HCT116 (cell line): ENCODE measurements around the gene MYCL. TPM values are rescaled to one million over a fixed set of nuclear protein-coding genes. Genes with fewer than 3 reads are reported as not detected.

Experiments
- ATAC-seq: fragments of 200-7000 bp; cut with Tn5 transposase; 2 replicates; pipeline ENCODE4 v1.9.1; 2020; ENCODE audit warnings: mild to moderate bottlenecking, moderate library complexity
- BruUV-seq: library from RNA; stranded (reverse); fragments of 400-500 nt; replicated peaks from 2 replicates; lab custom pipeline; 2021; lab: Mats Ljungman, UMichigan
- CTCF ChIA-PET: fragments of 300-600 bp; sonication (Branson Sonifier 250); formaldehyde crosslinking; loops from one replicate; lab custom pipeline; 2021; ENCODE audit warnings: antibody characterized with exemption; lab: Charles Lee
- POLR2A ChIA-PET: fragments of 300-600, 350-600 bp; sonication (Branson Sonifier 250); formaldehyde crosslinking; loops from one replicate; lab custom pipeline; 2021; ENCODE audit warnings: antibody characterized with exemption; lab: Charles Lee
- RAD21 ChIA-PET, 2 experiments: fragments of 300-600 bp; sonication (Branson Sonifier 250); formaldehyde crosslinking; loops; one replicate each; lab custom pipeline; 2023; ENCODE audit warnings: low total read pairs in 2 of 2; ENCODE audit not compliant: uncharacterized antibody in 2 of 2, unreplicated experiment in 2 of 2, low non-redundant PET in 1 of 2; lab: Charles Lee
- DNase-seq: peaks from one replicate; pipeline ENCODE4 v3.0.0-alpha.2; 2010; ENCODE audit warnings: low read depth, low spot score
- H2AFZ ChIP-seq: fragments of 200-600 bp; shearing (Covaris generic), sonication (generic); 2 replicates; pipeline ENCODE4 v1.6.1; 2017; ENCODE audit warnings: low read depth, mixed run types, mixed read lengths, antibody characterized with exemption, low read length; ENCODE audit not compliant: poor library complexity, severe bottlenecking
- H3K27ac ChIP-seq: 2 replicates; pipeline ENCODE4 v1.5.1; 2012; ENCODE audit warnings: low read depth, low read length
- H3K27me3 ChIP-seq: fragments of 200-600 bp; sonication (generic); 2 replicates; pipeline ENCODE4 v1.6.1; 2016; ENCODE audit warnings: mixed run types, low read length, mixed read lengths; ENCODE audit not compliant: insufficient read depth
- H3K36me3 ChIP-seq, 2 experiments: fragments of 200-500 bp in 1 of 2; fragments of 200-600 bp in 1 of 2; sonication (Bioruptor generic) in 1 of 2; sonication (generic) in 1 of 2; 2 replicates each; pipeline versions ENCODE4 v1.5.1 to v1.6.1; 2014 to 2016; ENCODE audit warnings: low read length in 2 of 2, inconsistent platforms in 1 of 2, mixed read lengths in 1 of 2, mixed run types in 1 of 2; ENCODE audit not compliant: insufficient read depth in 2 of 2, control insufficient read depth in 1 of 2
- H3K4me1 ChIP-seq, 2 experiments: fragments of 200-600 bp in 1 of 2; sonication (generic) in 1 of 2; 2 replicates each; pipeline versions ENCODE4 v1.5.1 to v1.6.1; 2012 to 2017; ENCODE audit warnings: low read length in 2 of 2, inconsistent platforms in 1 of 2, mild to moderate bottlenecking in 1 of 2, mixed read lengths in 1 of 2, mixed run types in 1 of 2, moderate library complexity in 1 of 2; ENCODE audit not compliant: insufficient read depth in 2 of 2, control insufficient read depth in 1 of 2
- H3K4me2 ChIP-seq: fragments of 200-600 bp; sonication (generic); 2 replicates; pipeline ENCODE4 v1.6.1; 2017; ENCODE audit warnings: mixed run types, low read length, mixed read lengths
- H3K4me3 ChIP-seq, 2 experiments: fragments of 200-600 bp in 1 of 2; sonication (generic) in 1 of 2; replicated peaks in 1 of 2; 2 replicates each; pipeline ENCODE4 v1.5.1; 2011 to 2016; ENCODE audit warnings: low read length in 2 of 2, control low read depth in 1 of 2, low read depth in 1 of 2, mild to moderate bottlenecking in 1 of 2, mixed read lengths in 1 of 2, mixed run types in 1 of 2
- H3K79me2 ChIP-seq: fragments of 200-600 bp; sonication (generic); 2 replicates; pipeline ENCODE4 v1.6.1; 2017; ENCODE audit warnings: mild to moderate bottlenecking, mixed run types, low read length, moderate library complexity, mixed read lengths; ENCODE audit not compliant: insufficient read depth
- H3K9ac ChIP-seq: fragments of 200-600 bp; sonication (generic); 2 replicates; pipeline ENCODE4 v1.6.1; 2016; ENCODE audit warnings: low read length, mixed read lengths
- H3K9me2 ChIP-seq: fragments of 200-600 bp; sonication (generic), shearing (Covaris generic); 2 replicates; pipeline ENCODE4 v1.6.1; 2017; ENCODE audit warnings: mixed run types, mild to moderate bottlenecking, moderate library complexity; ENCODE audit not compliant: insufficient read depth
- H3K9me3 ChIP-seq, 2 experiments: fragments of 200-500 bp in 1 of 2; fragments of 200-600 bp in 1 of 2; sonication (Bioruptor generic) in 1 of 2; sonication (generic) in 1 of 2; 2 replicates each; pipeline ENCODE4 v1.6.1; 2014 to 2017; ENCODE audit warnings: low read length in 2 of 2, mixed read lengths in 2 of 2, inconsistent platforms in 1 of 2, low read depth in 1 of 2, mild to moderate bottlenecking in 1 of 2, mixed run types in 1 of 2, moderate library complexity in 1 of 2; ENCODE audit not compliant: control insufficient read depth in 1 of 2, insufficient read depth in 1 of 2
- H4K20me1 ChIP-seq: fragments of 200-600 bp; sonication (generic), shearing (Covaris generic); 2 replicates; pipeline ENCODE4 v1.6.1; 2017; ENCODE audit warnings: mixed run types, mild to moderate bottlenecking, moderate library complexity; ENCODE audit not compliant: insufficient read depth
- ATF3 ChIP-seq: IDR thresholded peaks from 2 replicates; pipeline ENCODE4 v1.6.1; 2012
- CBX3 ChIP-seq: IDR thresholded peaks from 2 replicates; pipeline ENCODE4 v1.6.1; 2012; ENCODE audit warnings: low read depth
- CTCF ChIP-seq, 3 experiments: fragments of 200-600 bp in 1 of 3; sonication (generic) in 1 of 3; IDR thresholded peaks in 2 of 3; conservative IDR thresholded peaks in 1 of 3; 2 replicates each; pipeline ENCODE4 v1.5.1; 2012 to 2017; ENCODE audit warnings: low read depth in 2 of 3, low read length in 2 of 3, antibody characterized with exemption in 1 of 3, borderline replicate concordance in 1 of 3, control low read depth in 1 of 3, mild to moderate bottlenecking in 1 of 3, mixed read lengths in 1 of 3, mixed run types in 1 of 3, moderate library complexity in 1 of 3; ENCODE audit not compliant: insufficient read depth in 1 of 3
- EGR1 ChIP-seq: IDR thresholded peaks from 2 replicates; pipeline ENCODE4 v1.6.1; 2012; ENCODE audit warnings: low read depth
- ELF1 ChIP-seq: IDR thresholded peaks from 2 replicates; pipeline ENCODE4 v1.6.1; 2012; ENCODE audit warnings: low read depth, borderline replicate concordance
- EZH2 ChIP-seq: fragments of 200-600 bp; sonication (generic); IDR thresholded peaks from 2 replicates; pipeline ENCODE4 v1.6.1; 2017; ENCODE audit warnings: antibody characterized with exemption, mixed run types
- FOSL1 ChIP-seq: IDR thresholded peaks from 2 replicates; pipeline ENCODE4 v1.6.1; 2012; ENCODE audit warnings: low read depth
- JUND ChIP-seq: IDR thresholded peaks from 2 replicates; pipeline ENCODE4 v1.6.1; 2012
- RAD21 ChIP-seq: IDR thresholded peaks from 2 replicates; pipeline ENCODE4 v1.6.1; 2012; ENCODE audit warnings: low read depth, mild to moderate bottlenecking
- SIN3A ChIP-seq: IDR thresholded peaks from 2 replicates; pipeline ENCODE4 v1.6.1; 2012; ENCODE audit warnings: low read depth
- SP1 ChIP-seq: IDR thresholded peaks from 2 replicates; pipeline ENCODE4 v1.6.1; 2012; ENCODE audit warnings: low read depth
- TCF7L2 ChIP-seq: IDR thresholded peaks from 2 replicates; pipeline ENCODE4 v1.7.0; 2011; ENCODE audit warnings: borderline replicate concordance, inconsistent platforms; ENCODE audit not compliant: insufficient read depth, insufficient read length; ENCODE audit errors: extremely low read depth
- ZNF274 ChIP-seq: fragments of 200-500 bp; sonication (Bioruptor generic); IDR thresholded peaks from 2 replicates; pipeline ENCODE4 v1.6.1; 2014; ENCODE audit warnings: mild to moderate bottlenecking, low read depth, low read length, inconsistent platforms
- intact Hi-C: fragments of 100-400 bp; cut with micrococcal nuclease; formaldehyde crosslinking; loops from 2 replicates; pipeline ENCODE4 v1.10.0; 2022
- total RNA-seq: library from RNA; stranded (reverse); gene quantifications from one replicate; pipeline ENCODE4 v1.2.1, GENCODE V29; 2021; ENCODE audit not compliant: unreplicated experiment
- TF ChIP-seq, protein P1 (sequence below): IDR thresholded peaks from 2 replicates; pipeline ENCODE4 v1.6.1; 2011; ENCODE audit warnings: mild to moderate bottlenecking, low read length, moderate library complexity; ENCODE audit not compliant: insufficient replicate concordance; ENCODE audit errors: extremely low read depth

MYCL gene
- total RNA-seq, 1 experiment from 2014 or later = 10.0 TPM

DNA sequence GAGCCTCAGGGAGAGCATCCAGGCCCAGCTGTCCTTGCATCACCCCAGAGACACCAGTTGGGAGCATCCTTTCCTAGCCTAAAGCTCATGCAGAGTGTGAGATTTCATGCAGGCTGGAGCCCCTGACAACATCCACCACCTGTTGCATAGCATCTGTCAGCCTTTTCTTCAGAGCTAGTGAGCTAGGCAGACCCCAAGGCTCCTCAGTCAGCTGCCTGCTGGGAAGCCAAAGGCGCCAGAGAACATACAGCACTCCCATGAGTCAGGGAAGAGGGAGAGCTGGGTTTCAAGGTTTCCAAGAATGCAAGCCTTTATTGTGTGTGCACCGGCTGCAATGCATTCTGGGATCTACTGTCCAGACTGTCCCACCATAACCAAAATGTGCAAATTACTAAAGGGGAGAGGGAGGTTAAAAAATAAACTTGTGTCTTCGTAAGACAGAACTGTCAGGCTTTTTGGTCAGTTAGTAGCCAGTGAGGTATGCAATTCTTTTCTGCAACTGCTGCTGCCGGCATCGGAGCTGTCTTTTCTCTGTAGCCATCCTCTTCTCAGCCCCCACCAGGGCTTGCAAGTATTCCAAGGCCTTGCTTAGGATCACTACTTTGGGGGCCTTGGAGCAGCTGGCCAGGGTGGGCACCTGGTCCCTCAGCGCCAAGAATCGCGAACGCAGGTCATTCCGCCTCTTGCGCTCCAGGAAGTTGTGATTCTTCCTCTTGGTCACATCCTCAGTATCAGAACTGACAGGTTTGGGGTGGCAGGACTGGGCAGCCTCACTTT lies 4.6 kb downstream of the MYCL start (continued):
- no peak for TF ChIP-seq CTCF (IDR thresholded peaks at IDR 0.05 in 2 of 3, conservative IDR thresholded peaks at IDR 0.05 in 1 of 3; ENCODE audit: borderline replicate concordance in 1 of 3, insufficient read depth in 1 of 3, low read depth in 2 of 3, low read length in 2 of 3)
- no peak for TF ChIP-seq EGR1
- TF ChIP-seq SIN3A = no peak
- TF ChIP-seq JUND = no peak
- no peak for TF ChIP-seq ATF3
- no peak for TF ChIP-seq ELF1
- TF ChIP-seq ZNF274 = no peak
- TF ChIP-seq SP1 = no peak
- no peak for TF ChIP-seq EZH2

- no peak overlapping the region for H2AFZ ChIP-seq
- no peaks in the 10 kb centered on the region for H4K20me1 ChIP-seq
- H3K4me3 ChIP-seq = no peak overlapping the region
- intact Hi-C loops = no loop called here
- BruUV-seq = no TSS peak
- no peaks in the 10 kb centered on the region for H3K36me3 ChIP-seq
- no peaks in the 10 kb centered on the region for H3K27me3 ChIP-seq
- POLR2A ChIA-PET = no interaction called here
- no peak overlapping the region for H3K9ac ChIP-seq
- no peaks in the 10 kb centered on the region for H3K9me2 ChIP-seq
- RAD21 ChIA-PET = interaction anchor here in 1 of 2 experiments (0.6 kb wide), 1 partner anchor 33 kb away, joined by 3 read pairs; no protein-coding TSS in a partner anchor
- ATAC-seq = no peak
- DNase-seq = no peak
- CTCF ChIA-PET = no interaction called here
- H3K4me2 ChIP-seq = no peak overlapping the region
- no peak overlapping the region for H3K27ac ChIP-seq
- TF ChIP-seq CBX3 = no peak
- TF ChIP-seq RAD21 = no peak
- TF ChIP-seq FOSL1 = no peak
- TF ChIP-seq, protein P1, sequence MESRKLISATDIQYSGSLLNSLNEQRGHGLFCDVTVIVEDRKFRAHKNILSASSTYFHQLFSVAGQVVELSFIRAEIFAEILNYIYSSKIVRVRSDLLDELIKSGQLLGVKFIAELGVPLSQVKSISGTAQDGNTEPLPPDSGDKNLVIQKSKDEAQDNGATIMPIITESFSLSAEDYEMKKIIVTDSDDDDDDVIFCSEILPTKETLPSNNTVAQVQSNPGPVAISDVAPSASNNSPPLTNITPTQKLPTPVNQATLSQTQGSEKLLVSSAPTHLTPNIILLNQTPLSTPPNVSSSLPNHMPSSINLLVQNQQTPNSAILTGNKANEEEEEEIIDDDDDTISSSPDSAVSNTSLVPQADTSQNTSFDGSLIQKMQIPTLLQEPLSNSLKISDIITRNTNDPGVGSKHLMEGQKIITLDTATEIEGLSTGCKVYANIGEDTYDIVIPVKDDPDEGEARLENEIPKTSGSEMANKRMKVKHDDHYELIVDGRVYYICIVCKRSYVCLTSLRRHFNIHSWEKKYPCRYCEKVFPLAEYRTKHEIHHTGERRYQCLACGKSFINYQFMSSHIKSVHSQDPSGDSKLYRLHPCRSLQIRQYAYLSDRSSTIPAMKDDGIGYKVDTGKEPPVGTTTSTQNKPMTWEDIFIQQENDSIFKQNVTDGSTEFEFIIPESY = no peak
- no peak for TF ChIP-seq ATF3
- no peak for TF ChIP-seq TCF7L2
- no peak for TF ChIP-seq ELF1
- TF ChIP-seq EZH2 = no peak
- no peak for TF ChIP-seq CTCF (IDR thresholded peaks at IDR 0.05 in 2 of 3, conservative IDR thresholded peaks at IDR 0.05 in 1 of 3; ENCODE audit: borderline replicate concordance in 1 of 3, insufficient read depth in 1 of 3, low read depth in 2 of 3, low read length in 2 of 3)
- H3K4me1 ChIP-seq = peaks cover 27 to 38% of the 10 kb centered on the region in 2 experiments
- H3K9me3 ChIP-seq = no peaks in the 10 kb centered on the region
- no peaks in the 10 kb centered on the region for H3K79me2 ChIP-seq
These were observed 5.8 kb downstream of the MYCL start for GRCh38 chr1:39895731-39896480.
